Suprapubic skin (tissue), 3 donors: ENCODE data around the gene YWHAH.
A peak's percentile ranks its signal among the peaks of the same experiment; 100 is the strongest.

Experiments used
- POLR2AphosphoS5 ChIP-seq, 3 donors: sonication (generic); formaldehyde crosslinking; IDR thresholded peaks; one replicate each; pipeline ENCODE4 v1.6.1; 2017; ENCODE audit warnings: antibody characterized with exemption in 3 of 3
- TF ChIP-seq, protein P1 (sequence below), 2 donors: fragments of 200-600 bp in 1 of 2; fragments of 450-650 bp in 1 of 2; sonication (generic) in 1 of 2; IDR thresholded peaks; one replicate each; pipeline ENCODE4 v1.5.1; 2016 to 2019; ENCODE audit warnings: antibody characterized with exemption in 2 of 2, mild to moderate bottlenecking in 1 of 2, moderate library complexity in 1 of 2

DNA sequence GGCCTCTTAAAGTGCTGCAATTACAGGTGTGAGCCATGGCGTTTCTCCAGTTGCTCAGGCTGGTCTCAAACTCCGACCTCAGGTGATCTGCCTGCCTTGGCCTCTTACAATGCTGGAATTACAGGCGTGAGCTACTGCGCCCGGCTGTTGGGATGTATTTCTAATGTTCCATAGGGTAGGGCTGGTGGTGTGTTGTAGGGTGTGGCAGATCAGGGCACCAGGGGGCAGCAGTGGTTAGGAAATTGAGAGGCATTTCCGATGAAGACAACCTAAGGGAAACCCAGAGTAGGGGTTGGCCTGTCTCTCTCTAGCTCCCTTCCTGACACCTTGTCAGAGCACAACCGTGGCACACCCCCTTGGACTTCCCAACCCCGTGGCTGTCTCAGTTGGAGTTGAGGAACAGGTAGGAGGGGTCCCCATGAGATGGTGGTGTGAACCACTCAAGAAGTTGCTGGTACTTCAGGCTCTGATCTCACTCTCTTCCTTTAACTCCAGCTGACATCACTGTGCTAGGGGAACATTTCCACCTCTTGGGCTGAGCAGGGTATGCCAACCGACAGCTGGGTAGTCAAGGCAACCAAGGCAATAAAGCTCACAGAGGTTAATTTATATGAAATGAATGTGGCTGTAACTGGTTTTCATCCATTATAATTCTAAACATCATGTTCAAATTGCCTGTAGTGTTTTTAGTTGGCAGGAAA is 33.0 kb downstream of the YWHAH start:
- TF ChIP-seq, protein P1, sequence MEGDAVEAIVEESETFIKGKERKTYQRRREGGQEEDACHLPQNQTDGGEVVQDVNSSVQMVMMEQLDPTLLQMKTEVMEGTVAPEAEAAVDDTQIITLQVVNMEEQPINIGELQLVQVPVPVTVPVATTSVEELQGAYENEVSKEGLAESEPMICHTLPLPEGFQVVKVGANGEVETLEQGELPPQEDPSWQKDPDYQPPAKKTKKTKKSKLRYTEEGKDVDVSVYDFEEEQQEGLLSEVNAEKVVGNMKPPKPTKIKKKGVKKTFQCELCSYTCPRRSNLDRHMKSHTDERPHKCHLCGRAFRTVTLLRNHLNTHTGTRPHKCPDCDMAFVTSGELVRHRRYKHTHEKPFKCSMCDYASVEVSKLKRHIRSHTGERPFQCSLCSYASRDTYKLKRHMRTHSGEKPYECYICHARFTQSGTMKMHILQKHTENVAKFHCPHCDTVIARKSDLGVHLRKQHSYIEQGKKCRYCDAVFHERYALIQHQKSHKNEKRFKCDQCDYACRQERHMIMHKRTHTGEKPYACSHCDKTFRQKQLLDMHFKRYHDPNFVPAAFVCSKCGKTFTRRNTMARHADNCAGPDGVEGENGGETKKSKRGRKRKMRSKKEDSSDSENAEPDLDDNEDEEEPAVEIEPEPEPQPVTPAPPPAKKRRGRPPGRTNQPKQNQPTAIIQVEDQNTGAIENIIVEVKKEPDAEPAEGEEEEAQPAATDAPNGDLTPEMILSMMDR (IDR thresholded peaks at IDR 0.05) = peak; percentile 52 to 65
- TF ChIP-seq POLR2AphosphoS5 (IDR thresholded peaks at IDR 0.05) = no peak
